ENCODE results near the gene CFB.
"Not testable (repeated sequence)": the region's sequence is repeated elsewhere in the genome, so short reads cannot be mapped to it uniquely, and the experiment has no call there.

The CFB gene

DNA sequence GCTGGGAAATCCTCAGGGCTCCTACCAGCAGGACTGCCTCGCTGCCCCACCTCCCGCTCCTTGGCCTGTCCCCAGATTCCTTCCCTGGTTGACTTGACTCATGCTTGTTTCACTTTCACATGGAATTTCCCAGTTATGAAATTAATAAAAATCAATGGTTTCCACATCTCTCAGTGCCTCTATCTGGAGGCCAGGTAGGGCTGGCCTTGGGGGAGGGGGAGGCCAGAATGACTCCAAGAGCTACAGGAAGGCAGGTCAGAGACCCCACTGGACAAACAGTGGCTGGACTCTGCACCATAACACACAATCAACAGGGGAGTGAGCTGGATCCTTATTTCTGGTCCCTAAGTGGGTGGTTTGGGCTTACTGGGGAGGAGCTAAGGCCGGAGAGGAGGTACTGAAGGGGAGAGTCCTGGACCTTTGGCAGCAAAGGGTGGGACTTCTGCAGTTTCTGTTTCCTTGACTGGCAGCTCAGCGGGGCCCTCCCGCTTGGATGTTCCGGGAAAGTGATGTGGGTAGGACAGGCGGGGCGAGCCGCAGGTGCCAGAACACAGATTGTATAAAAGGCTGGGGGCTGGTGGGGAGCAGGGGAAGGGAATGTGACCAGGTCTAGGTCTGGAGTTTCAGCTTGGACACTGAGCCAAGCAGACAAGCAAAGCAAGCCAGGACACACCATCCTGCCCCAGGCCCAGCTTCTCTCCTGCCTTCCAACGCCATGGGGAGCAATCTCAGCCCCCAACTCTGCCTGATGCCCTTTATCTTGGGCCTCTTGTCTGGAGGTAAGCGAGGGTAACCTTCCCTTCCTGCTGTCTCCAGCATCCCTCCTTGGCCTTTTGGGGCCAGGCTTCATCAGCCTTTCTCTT, at the start of gene CFB:
Gene CFB (plus strand): TSS at position 589 of the 863 bp plus-strand sequence. CDS start 127 bp downstream, at position 716.
- no peak for DNase-seq

DNA sequence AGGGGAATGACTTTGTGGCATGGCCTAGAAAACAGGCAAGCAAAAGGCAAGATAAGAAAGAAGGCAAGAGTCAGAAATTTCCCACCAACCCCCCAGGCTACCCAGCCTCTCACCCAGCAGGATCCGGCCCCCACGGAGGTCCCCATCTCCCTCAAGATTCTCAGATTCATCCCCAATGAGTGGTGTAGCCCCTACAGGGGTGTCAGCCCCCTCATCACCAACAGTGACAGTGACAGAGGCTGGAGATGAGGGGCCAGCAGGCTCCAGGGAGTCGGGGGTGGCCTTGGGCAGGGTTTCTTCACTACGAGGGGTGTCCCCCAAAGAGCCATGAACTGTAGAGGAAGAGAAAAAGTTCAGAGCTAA, 49.4 kb upstream of the CFB start:
- DNase-seq = no peak

DNA sequence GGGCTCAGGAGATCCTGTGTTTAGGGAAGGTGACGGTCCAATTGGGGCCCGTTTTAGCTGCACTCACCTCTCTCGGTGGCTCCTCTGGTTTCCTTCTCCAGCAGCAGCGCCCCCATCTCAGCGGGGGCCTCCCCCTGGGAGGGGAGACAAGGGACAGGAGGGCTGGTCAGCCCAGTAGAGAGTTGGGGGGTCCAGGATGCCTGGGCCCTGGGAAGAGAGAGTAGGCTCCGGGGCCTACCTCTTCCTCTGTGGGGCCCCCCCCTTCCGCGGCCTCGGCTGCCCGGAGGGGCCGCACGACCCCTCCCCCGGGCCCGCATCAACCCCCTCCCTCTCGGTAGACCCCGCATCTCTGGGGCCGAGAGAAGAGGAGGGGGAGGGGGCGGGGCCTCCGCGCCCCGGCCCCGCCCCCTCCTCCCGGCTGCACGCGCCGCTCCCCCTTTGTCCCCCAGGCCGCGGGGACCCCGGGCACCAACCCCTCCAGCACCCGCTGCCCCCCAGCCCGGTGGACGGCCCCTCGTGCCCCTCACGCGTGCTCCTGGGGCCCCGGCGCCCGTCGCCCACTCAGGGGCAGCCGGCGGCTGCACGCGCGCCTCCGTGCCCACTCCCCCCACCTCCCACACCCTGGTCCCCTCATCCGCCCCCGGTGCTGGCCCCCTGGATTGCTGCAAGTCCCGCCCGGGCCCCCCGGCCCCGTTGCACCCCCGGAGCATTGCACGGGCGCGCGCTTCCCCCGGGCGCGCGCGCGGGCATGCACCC, 48.9 kb upstream of the CFB start:
- DNase-seq = no peak

- peak; percentile 29 for DNase-seq
Observed at GRCh38 chr6:31897612-31898382, 48.1 kb upstream of the CFB start, which contains the start of gene EHMT2. EHMT2 (minus strand) TSS chr6:31897698; CDS start chr6:31897677, 21 bp downstream.

- DNase-seq = peak; percentile 18
Observed at GRCh38 chr6:31898383-31899011, 47.4 kb upstream of the CFB start.

- DNase-seq = no peak
Observed at GRCh38 chr6:31899215-31899614, 46.7 kb upstream of the CFB start.

DNA sequence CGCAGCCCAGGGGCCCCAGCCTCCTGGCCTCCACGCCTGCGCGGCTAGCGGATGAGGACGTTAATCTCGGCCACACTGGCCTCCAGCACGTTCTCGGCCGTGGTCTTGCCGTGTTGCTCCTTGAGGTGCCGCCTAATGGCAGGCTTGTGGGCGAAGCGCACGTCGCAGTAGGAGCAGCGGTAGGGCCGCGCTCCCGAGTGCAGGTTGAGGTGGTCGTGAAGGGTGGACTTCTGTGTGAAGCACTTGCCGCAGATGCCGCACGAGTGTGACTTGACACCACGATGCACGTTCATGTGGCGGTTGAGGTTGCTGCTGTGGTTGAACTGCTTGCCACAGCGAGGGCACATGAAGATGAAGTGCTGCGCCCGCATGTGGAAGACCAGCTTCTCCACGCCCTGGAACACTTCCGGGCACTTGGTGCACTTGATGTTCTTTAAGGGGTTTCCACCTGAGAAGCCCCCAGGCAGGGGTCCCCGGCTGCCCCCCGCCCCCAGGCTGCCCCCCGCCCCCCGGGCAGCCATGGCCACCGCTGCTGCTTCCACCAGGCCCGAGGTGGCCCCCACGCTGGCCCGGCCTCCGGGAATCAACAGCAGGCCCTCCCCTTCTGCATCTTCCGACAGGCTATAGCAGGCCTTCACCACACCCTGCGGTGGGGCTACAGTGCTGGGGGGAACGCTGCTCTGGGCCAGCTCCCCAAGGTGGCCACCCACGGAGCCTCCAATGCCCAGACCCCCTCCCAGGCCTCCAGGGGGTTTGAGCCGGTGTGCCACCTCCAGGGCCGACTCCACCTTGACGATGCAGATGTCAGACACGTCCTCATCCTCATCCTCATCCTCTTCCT, 45.8 kb upstream of the CFB start:
- DNase-seq = no peak

DNA sequence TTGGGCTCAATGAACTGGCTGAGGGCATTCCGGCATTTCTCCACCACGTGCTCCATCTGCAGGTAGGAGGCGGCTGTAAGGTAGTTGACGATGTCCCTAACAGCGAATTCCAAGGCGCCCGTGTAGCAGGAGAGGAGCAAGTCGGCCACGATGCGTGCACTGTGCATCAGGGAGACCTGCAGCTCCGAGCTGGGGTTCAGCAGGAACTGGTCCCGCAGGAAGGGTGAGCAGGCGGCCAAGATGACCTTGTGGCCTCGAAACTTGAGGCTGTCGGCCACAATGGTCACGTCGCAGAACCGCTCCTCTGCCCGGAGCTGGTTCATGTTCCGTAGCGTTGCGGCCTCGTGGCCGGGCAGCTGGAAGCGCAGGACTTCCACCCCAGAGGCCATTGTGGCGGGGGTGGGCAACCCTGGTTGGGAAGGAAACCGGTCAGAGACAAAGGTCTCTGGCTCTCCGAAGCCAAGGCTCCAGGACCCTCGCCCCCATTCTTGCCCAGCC, 44.9 kb upstream of the CFB start:
- DNase-seq = no peak

GRCh38 chr6:31901415-31901952, 44.4 kb upstream of the CFB start:
- DNase-seq = no peak

- peak; percentile 77 for DNase-seq
Observed at GRCh38 chr6:31901953-31902643, 43.8 kb upstream of the CFB start, which contains the start of gene ZBTB12. ZBTB12 (minus strand) TSS chr6:31902086; CDS start chr6:31901305, 781 bp downstream.

DNA sequence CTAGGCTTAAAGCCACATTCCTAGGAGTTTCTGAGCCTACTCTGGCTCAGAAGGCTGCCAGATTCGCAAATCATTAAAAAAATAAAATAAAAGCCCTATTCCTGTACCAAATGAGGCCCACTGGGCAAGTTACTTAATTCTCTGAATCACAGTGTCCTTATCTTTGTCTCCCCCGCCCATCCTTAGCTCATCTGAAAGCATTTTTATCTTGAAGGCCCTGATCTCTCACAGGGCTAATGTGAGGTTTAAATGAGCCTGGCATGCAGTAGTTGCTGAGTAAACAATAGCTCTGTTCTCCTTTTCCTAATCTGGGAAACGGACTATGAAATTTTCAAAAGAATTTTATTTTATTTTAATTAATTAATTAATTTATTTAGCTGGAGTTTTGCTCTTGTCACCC, 41.9 kb upstream of the CFB start:
- no peak for DNase-seq

DNA sequence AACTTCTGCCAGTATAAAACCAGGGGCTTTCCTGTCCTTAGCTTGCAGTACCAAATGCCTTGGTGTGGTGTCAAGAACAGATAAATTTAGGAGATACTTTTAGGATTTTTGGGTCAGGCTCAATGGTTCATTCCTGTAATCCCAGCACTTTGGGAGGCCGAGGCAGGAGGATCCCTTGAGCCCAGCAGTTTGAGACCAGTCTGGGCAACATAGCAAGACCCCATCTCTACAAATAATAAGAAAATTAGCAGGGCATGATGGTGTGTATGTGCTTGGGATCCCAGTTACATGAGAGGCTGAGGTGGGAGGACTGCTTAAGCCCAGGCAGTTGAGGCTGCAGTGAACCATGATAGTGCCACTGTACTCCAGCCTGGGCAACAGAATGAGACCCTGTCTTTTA, 40.9 kb upstream of the CFB start:
- DNase-seq = no peak

- DNase-seq = no peak
Observed at GRCh38 chr6:31906122-31906521, 39.8 kb upstream of the CFB start.

DNA sequence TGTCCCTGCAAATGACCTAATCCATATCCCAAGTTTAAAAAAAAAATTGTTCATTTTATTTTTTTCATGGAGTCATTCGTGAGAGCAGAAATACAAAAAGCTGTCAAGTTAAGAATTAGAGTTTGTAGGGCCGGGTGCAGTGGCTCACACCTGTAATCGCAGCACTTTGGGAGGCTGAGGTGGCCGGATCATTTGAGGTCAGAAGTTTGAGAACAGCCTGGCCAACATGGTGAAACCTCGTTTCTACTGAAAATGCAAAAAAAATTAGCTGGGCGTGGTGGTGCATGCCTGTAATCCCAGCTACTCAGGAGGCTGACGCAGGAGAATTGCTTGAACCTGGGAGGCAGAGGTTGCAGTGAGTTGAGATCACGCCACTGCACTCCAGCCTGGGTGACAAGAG, 39.2 kb upstream of the CFB start:
- DNase-seq = not testable (repeated sequence)

DNA sequence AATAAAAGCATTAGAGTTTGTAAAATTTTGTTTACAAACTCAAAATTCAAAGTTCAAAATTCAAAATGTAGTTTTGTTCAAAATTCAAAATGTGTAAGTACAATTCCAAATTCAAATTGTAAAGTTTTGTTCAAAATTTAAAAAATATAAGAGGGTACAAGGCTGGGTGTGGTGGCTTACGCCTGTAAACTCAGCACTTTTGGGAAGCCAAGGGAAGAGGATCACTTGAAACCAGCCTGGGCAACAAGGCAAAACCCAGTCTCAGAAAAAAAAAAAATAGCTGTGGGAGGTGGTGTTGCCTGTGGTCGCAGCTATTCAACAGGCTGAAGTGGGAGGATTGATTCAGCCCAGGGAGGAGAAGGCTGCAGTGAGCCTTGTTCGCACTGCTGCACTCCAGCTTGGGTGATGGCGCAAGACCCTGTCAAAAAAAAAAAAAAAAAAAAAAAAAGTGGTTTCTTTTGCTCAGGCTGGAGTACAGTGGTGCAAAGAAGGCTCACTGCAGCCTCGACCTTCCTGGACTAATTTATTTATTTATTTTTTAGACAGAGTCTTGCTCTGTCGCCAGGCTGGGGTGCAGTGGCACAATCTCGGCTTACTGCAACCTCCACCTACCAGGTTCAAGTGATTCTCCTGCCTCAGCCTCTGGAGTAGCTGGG, 38.6 kb upstream of the CFB start:
- no peak for DNase-seq

GRCh38 chr6:31908255-31908654, 37.6 kb upstream of the CFB start:
- DNase-seq = not testable (repeated sequence)

DNA sequence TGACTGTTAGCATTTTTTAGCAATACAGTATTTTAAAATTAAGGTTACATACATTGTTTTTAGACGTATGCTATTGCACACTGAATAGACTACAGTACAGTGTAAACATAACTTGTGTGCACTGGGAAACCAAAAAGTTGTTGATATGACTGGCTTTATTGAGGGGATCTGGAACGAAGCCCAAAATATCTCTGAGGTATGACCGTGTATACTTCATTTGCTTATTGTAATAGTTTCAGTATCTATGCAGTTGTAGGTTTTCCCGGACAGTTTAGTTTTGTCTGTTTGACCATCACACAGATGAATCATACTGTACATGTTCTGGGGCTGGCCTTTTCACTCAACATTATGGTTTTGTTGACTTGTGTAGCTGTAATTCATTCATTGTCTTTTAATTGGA, 37.1 kb upstream of the CFB start:
- DNase-seq = no peak

- not testable (repeated sequence) for DNase-seq
Observed at GRCh38 chr6:31909298-31909697, 36.6 kb upstream of the CFB start.

GRCh38 chr6:31911826-31912585, 33.9 kb upstream of the CFB start:
- no peak for DNase-seq
